ENCODE measurements around the gene IL12B. TPM values are rescaled to one million over a fixed set of nuclear protein-coding genes. Genes with fewer than 3 reads are reported as not detected.
"Not testable (repeated sequence)": the region's sequence is repeated elsewhere in the genome, so short reads cannot be mapped to it uniquely, and the experiment has no call there.

IL12B gene
- polyA plus RNA-seq, 1 experiment, result 0.04 TPM

- TF ChIP-seq, protein P1, sequence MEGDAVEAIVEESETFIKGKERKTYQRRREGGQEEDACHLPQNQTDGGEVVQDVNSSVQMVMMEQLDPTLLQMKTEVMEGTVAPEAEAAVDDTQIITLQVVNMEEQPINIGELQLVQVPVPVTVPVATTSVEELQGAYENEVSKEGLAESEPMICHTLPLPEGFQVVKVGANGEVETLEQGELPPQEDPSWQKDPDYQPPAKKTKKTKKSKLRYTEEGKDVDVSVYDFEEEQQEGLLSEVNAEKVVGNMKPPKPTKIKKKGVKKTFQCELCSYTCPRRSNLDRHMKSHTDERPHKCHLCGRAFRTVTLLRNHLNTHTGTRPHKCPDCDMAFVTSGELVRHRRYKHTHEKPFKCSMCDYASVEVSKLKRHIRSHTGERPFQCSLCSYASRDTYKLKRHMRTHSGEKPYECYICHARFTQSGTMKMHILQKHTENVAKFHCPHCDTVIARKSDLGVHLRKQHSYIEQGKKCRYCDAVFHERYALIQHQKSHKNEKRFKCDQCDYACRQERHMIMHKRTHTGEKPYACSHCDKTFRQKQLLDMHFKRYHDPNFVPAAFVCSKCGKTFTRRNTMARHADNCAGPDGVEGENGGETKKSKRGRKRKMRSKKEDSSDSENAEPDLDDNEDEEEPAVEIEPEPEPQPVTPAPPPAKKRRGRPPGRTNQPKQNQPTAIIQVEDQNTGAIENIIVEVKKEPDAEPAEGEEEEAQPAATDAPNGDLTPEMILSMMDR (IDR thresholded peaks at IDR 0.05; ENCODE audit: insufficient read depth, low read depth, low read length), result no peak
- ChIA-PET CTCF (interaction anchor here (0.7 to 2.1 kb wide), 3 partner anchors 20 to 153 kb away, joined by 3 to 12 read pairs (median 7); no protein-coding TSS in a partner anchor), POLR2A (no interaction called here)
- DNase-seq (ENCODE audit: low read depth), result no peak
- Histone ChIP-seq H3K27me3 (ENCODE audit: control insufficient read depth, insufficient read depth, low read length) (peaks cover 22% of the 10 kb centered on the region), H3K4me3 (ENCODE audit: low read depth, low read length) (no peak overlapping the region), H3K36me3 (ENCODE audit: control insufficient read depth, insufficient read depth, low read length) (no peaks in the 10 kb centered on the region)
Observed at GRCh38 chr5:159309689-159310433, 20.4 kb downstream of the IL12B start.

DNA sequence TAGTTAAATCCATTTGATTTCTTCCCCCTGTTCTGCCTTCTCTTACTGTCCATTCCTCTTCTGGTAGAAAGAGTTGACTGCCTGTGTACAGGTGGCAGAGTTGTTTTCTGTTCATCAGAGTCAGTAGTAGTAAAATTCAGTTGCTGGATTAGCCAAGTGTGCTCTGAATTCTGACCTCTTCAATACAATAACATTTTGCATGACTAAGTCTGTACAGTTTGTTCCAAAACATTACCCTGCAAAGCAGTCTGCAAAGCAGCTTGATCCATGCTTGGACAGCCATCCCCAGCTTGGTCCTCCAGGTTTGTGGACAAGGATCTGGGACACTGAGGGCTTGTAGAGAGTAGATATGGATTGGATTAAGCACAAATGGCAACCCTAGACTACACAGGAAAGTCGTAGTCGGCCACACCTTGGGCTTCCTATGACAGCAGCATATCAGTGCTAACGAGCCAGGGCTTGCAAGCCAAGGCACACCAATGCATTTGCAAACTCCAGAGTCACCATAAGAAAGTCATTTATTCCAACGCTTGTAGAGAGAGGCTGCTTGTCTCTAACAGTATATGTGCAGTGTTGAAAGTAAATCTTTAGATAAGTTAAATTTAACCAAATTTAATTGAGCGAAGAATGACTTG is 25.2 kb downstream of the IL12B start:
- TF ChIP-seq, protein P1 (IDR thresholded peaks at IDR 0.05; ENCODE audit: insufficient read depth, low read depth, low read length), result no peak
- H3K36me3 ChIP-seq (ENCODE audit: control insufficient read depth, insufficient read depth, low read length), result no peaks in the 10 kb centered on the region
- H3K27me3 ChIP-seq (ENCODE audit: control insufficient read depth, insufficient read depth, low read length), result peaks cover 11% of the 10 kb centered on the region
- ChIA-PET POLR2A (no interaction called here), CTCF (interaction anchor here (1.1 to 2.1 kb wide), 2 partner anchors 12 to 27 kb away, joined by 4 to 8 read pairs; no protein-coding TSS in a partner anchor)
- H3K4me3 ChIP-seq (ENCODE audit: low read depth, low read length), result no peak overlapping the region
- DNase-seq (ENCODE audit: low read depth), result no peak

GRCh38 chr5:159303286-159303685 is 27.0 kb downstream of the IL12B start:
- TF ChIP-seq, protein P1 (IDR thresholded peaks at IDR 0.05; ENCODE audit: insufficient read depth, low read depth, low read length), result no peak
- H3K4me3 ChIP-seq (ENCODE audit: low read depth, low read length), result no peak overlapping the region
- POLR2A ChIA-PET, result no interaction called here
- H3K27me3 ChIP-seq (ENCODE audit: control insufficient read depth, insufficient read depth, low read length), result peaks cover 10% of the 10 kb centered on the region
- CTCF ChIA-PET, result interaction anchor here (1.2 to 1.8 kb wide), 2 partner anchors 13 to 146 kb away, joined by 3 to 9 read pairs; no protein-coding TSS in a partner anchor
- DNase-seq (ENCODE audit: low read depth), result no peak
- no peaks in the 10 kb centered on the region for H3K36me3 ChIP-seq (ENCODE audit: control insufficient read depth, insufficient read depth, low read length)

DNA sequence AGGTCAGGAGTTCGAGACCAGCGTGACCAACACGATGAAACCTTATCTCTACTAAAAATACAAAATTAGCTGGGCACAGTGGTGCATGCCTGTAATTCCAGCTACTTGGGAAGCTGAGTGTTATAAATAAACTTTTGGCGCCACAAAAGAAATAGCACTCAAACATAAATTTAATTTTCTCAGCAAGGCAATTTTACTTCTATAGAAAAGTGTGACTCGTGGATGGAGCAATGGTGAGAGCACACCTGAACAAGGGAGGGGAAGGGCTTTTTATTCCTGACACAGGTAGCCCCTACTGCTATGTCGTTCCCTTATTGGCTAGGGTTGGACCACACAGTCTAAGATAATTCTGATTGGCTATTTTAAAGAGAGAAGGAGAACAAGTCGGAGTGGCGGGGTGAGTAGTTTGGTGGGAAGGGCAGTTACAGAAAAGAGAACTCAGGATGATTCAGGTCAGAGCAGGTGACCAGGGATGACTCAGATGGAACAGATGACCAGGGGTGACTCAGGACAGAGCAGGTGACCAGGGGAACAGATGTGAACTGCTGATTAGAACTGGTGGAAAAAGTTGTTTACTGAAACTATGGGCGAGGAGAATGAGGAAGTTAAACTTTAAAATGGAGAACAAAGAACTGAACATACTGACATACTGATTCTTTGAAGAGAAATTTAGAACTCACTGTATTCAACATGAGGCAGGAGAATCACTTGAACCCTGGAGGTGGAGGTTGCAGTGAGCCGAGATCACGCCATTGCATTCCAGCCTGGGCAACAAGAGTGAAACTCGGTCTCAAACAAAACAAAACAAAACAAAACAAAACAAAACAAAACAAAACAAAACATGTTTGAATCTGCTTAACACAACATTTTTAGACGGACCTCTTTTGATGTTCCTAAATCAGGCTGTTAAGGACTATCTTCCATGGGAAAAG is 28.1 kb downstream of the IL12B start:
- H3K36me3 ChIP-seq (ENCODE audit: control insufficient read depth, insufficient read depth, low read length); DNase-seq (ENCODE audit: low read depth); H3K27me3 ChIP-seq (ENCODE audit: control insufficient read depth, insufficient read depth, low read length); POLR2A ChIA-PET; H3K4me3 ChIP-seq (ENCODE audit: low read depth, low read length): not testable (repeated sequence)
- CTCF ChIA-PET, result interaction anchor here (3.1 kb wide), 1 partner anchor 14 kb away, joined by 13 read pairs; no protein-coding TSS in a partner anchor

DNA sequence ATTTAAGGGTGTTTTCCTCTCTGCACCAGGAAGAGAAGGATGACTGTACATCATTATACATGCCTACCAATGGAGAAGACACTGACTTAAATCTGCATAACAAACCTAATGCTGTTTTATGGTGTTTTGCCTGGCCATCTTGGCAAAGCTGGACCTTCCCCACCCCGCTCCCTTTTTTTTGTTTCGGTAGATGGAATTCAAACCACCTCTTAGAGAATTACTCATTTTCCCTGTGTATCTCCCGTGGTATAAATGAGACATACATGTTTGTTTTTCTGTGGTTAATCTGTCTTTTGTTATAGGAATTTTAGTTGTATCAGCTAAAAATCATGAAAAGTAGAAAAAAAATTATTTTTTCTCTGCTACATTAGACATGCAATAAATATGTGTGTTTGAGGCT is 28.8 kb downstream of the IL12B start:
- H3K27me3 ChIP-seq (ENCODE audit: control insufficient read depth, insufficient read depth, low read length), result peaks cover 7% of the 10 kb centered on the region
- no peaks in the 10 kb centered on the region for H3K36me3 ChIP-seq (ENCODE audit: control insufficient read depth, insufficient read depth, low read length)
- POLR2A ChIA-PET, result no interaction called here
- TF ChIP-seq, protein P1 (IDR thresholded peaks at IDR 0.05; ENCODE audit: insufficient read depth, low read depth, low read length), result no peak
- no peak for DNase-seq (ENCODE audit: low read depth)
- CTCF ChIA-PET, result interaction anchor here (3.1 kb wide), 1 partner anchor 15 kb away, joined by 13 read pairs; no protein-coding TSS in a partner anchor
- no peak overlapping the region for H3K4me3 ChIP-seq (ENCODE audit: low read depth, low read length)

DNA sequence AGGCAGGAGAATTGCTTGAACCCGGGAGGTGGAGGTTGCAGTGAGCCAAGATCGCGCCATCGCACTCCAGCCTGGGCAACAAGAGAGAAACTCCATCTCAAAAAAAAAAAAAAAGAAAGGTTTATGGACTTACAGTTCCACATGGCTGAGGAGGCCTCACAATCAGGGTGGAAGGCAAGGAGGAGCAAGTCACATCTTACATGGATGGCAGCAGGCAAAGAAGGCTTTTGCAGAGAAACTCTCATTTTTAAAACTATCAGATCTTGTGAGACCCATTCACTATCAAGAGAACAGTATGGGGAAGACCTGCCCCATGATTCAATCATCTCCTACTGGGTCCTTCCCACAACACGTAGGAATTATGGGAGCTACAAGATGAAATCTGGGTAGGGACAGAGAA is 33.0 kb downstream of the IL12B start:
- H3K27me3 ChIP-seq (ENCODE audit: control insufficient read depth, insufficient read depth, low read length); H3K36me3 ChIP-seq (ENCODE audit: control insufficient read depth, insufficient read depth, low read length); DNase-seq (ENCODE audit: low read depth); POLR2A ChIA-PET; H3K4me3 ChIP-seq (ENCODE audit: low read depth, low read length): not testable (repeated sequence)
- CTCF ChIA-PET, result interaction anchor here (1.3 kb wide), 1 partner anchor 18 kb away, joined by 3 read pairs; no protein-coding TSS in a partner anchor
